AG09309 (cell line): Measurements from ENCODE around the gene WBP4.
A peak's percentile ranks its signal among the peaks of the same experiment; 100 is the strongest.

Experiments
- DNase-seq: peaks from one replicate; pipeline ENCODE4 v3.0.0-alpha.2; 2010; ENCODE audit warnings: low read depth
- H3K4me3 ChIP-seq: 2 replicates; pipeline ENCODE4 v1.5.1; 2011; ENCODE audit warnings: mild to moderate bottlenecking, low read depth, low read length, moderate library complexity; ENCODE audit not compliant: control insufficient read depth
- TF ChIP-seq, protein P1 (sequence below): IDR thresholded peaks from 2 replicates; pipeline ENCODE4 v1.5.1; 2011; ENCODE audit warnings: mild to moderate bottlenecking, low read depth, low read length, inconsistent platforms; ENCODE audit not compliant: insufficient read depth, control insufficient read depth; ENCODE audit errors: missing control alignments

Gene WBP4

DNA sequence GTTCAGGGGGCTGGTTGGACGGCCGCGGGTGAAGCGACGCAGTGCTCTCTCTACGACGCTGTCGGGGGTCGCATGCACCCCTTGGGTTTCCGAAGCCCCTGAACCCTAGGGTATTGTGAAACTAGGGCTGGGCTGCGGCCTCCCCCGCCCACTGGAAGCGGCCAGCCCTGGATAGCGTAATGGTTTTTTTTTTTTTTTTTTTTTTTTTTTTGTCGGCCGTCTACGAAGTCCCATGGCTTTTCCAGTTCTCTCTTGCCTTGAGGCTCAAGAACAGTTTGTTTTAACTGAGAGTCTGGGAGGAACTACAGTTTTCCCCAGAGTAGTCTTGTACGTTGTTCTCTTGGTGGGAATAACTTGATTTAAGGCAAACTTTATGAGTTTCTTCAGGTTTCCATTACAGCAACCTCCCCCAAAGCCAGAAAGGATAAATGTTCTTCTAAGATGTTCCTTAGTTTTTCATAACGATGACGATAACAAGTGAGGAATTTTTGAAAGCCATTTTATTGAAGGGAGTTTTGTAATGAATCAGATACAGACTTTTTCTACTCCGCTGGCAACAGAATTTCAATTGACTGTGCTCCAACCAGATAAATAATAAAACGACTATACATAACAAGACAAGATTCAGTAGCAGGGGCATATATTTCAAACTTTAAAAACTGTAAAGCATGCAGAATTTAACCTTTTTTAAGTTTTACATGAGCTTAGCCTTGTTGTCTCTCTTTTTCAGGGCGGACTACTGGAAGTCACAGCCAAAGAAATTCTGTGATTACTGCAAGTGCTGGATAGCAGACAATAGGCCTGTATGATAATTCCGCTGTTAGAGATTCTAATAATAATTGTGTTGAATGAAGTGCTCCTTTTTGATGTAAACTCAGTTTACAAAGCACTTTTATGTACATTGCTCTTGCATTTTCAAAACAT lies 867 bp downstream of the WBP4 start:
- TF ChIP-seq, protein P1, sequence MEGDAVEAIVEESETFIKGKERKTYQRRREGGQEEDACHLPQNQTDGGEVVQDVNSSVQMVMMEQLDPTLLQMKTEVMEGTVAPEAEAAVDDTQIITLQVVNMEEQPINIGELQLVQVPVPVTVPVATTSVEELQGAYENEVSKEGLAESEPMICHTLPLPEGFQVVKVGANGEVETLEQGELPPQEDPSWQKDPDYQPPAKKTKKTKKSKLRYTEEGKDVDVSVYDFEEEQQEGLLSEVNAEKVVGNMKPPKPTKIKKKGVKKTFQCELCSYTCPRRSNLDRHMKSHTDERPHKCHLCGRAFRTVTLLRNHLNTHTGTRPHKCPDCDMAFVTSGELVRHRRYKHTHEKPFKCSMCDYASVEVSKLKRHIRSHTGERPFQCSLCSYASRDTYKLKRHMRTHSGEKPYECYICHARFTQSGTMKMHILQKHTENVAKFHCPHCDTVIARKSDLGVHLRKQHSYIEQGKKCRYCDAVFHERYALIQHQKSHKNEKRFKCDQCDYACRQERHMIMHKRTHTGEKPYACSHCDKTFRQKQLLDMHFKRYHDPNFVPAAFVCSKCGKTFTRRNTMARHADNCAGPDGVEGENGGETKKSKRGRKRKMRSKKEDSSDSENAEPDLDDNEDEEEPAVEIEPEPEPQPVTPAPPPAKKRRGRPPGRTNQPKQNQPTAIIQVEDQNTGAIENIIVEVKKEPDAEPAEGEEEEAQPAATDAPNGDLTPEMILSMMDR = no peak
- peak; percentile 27 for DNase-seq
- peak overlapping the region; percentile 85 for H3K4me3 ChIP-seq

DNA sequence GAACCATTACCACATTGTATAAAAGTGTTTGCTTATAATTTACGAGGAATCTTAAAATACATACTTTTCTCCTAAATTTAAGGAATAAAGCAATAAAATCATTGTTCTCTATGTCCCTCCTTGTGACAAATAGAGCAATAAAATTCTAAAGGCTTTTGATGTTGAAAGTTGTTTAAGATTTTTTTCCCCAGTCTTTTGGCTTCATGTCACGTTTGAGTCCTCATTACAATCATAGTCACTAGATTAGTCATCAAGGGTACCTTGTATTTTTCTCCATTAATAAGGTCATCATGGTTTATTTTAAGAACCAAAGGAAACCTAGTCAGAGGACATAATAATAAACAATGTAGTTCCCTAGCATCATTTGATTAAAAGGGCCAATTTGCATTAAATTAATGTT lies 3.2 kb downstream of the WBP4 start:
- H3K4me3 ChIP-seq = no peak overlapping the region

DNA sequence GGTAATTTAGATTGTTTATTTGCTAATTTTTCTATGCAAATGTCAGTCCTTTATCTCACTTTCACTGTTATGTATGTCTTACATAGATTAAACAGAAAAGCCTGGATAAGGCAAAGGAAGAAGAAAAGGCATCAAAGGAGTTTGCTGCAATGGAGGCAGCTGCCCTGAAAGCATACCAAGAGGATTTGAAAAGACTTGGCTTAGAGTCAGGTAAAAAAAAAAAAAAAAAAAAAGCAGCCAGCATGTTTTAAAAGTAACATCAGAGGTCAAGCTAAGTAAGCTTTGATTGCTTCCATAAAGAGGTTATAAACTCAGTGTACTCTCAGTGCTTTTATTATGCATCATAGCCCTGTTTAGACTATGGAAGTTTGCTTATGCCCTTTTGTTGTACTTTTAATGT lies 3.8 kb downstream of the WBP4 start:
- TF ChIP-seq, protein P1 = no peak
- no peak overlapping the region for H3K4me3 ChIP-seq
- DNase-seq = peak; percentile 46

More for the DNA sequence above, 3.2 kb downstream of the WBP4 start:
- peak; percentile 39 for DNase-seq
- TF ChIP-seq, protein P1 = no peak

DNA sequence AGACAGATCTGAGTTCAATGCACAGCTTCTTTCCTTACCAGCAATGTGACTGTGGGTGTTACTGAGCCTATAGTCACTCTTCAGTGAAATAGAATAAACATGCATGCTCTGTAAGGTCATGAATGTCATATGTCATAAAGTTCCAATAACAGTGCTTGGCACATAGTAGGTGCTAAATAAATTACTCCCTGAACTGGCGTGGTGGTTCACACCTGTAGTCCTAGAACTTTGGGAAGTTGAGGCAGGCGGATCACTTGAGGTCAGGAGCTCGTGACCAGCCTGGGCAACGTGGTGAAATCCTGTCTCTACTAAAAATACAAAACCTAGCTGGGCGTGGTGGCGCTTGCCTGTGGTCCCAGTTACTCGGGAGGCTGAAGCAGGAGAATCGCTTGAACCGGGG lies 13.2 kb downstream of the WBP4 start:
- no peak for DNase-seq
- TF ChIP-seq, protein P1 = no peak
- H3K4me3 ChIP-seq = no peak overlapping the region

DNA sequence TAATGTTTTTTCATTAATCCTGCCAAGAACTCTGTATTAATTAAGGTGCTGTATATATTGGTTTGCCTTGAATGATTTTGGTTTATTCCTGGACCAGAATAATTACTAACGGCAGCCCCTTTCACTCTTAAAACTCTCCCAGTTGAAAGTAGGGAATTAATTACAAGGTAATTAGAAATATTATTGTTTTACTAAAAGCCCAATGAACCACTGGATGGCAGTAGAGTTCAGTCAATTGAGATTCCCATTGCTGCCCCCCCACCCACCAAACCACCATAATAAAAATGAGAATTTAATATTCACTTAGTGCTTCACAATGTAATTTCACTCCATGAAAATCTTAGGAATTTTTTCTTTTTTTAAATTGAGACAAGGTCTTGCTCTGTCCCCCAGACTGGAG lies 13.7 kb downstream of the WBP4 start:
- H3K4me3 ChIP-seq = no peak overlapping the region

DNA sequence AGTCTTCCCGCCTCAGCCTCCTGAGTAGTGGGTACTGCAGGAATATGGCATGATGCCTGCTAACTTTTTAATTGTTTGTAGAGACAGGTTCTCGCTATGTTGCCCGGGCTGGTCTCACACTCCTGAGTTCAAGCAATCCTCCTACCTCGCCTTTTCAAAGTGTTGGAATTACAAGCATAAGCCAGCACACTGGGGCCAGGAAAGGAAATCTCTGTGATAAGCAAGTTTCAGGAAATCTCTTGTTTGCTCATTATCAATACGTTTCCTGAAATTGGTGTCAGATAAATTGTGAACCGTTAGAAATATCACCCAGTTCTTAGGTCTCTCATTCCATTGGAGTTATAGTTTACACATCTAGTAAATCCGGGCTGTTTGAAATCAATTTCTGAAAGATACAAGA lies 14.2 kb downstream of the WBP4 start:
- TF ChIP-seq, protein P1 = no peak
- H3K4me3 ChIP-seq = no peak overlapping the region
- DNase-seq = no peak

More for the DNA sequence above, 13.7 kb downstream of the WBP4 start:
- TF ChIP-seq, protein P1 = peak; percentile 50
- no peak for DNase-seq
